ENCODE data around the gene IPPK.

IPPK gene, protein sequence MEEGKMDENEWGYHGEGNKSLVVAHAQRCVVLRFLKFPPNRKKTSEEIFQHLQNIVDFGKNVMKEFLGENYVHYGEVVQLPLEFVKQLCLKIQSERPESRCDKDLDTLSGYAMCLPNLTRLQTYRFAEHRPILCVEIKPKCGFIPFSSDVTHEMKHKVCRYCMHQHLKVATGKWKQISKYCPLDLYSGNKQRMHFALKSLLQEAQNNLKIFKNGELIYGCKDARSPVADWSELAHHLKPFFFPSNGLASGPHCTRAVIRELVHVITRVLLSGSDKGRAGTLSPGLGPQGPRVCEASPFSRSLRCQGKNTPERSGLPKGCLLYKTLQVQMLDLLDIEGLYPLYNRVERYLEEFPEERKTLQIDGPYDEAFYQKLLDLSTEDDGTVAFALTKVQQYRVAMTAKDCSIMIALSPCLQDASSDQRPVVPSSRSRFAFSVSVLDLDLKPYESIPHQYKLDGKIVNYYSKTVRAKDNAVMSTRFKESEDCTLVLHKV

DNA sequence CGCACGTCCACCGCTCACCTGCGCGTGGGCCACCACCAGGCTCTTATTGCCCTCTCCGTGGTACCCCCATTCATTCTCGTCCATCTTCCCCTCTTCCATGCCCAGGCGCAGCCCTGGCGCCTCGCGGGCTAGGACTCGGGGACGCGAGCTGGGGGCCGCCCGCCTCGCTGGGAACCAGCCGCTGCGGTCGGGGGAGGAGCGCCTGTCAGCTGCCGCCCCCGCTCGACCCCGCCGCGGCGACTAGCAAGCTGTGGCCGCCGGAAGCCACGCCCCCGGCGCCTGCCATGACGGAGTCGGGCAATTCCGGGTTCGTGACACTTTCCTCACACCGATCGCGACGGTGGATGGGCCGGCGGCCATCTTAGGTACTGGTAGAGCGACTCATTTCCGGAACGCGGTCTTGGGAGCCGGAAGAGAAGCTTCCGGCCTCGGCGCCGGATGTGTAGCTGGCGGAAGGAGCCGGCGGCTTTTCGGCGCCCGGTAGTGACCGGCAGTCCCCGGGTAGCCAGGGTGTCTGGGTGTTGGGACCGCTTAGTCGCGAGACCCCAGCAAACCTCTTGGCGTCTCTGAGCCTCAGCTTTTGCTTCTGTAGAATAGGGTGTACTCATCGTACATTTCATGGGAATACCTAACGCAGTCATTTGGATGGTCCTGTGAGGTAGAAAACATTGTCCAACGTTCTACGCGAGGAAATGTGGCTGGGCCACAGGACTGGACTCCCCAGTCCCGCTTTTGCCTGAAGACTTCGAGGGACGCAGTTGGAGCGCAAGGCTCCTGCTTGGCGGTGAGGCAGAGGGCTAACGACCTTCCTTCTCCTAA, at the start of gene IPPK:
IPPK (minus strand) TSS at position 242 of the 819 bp plus-strand sequence; CDS start at position 99, 143 bp downstream.
- DNase-seq = peak; percentile 98

DNA sequence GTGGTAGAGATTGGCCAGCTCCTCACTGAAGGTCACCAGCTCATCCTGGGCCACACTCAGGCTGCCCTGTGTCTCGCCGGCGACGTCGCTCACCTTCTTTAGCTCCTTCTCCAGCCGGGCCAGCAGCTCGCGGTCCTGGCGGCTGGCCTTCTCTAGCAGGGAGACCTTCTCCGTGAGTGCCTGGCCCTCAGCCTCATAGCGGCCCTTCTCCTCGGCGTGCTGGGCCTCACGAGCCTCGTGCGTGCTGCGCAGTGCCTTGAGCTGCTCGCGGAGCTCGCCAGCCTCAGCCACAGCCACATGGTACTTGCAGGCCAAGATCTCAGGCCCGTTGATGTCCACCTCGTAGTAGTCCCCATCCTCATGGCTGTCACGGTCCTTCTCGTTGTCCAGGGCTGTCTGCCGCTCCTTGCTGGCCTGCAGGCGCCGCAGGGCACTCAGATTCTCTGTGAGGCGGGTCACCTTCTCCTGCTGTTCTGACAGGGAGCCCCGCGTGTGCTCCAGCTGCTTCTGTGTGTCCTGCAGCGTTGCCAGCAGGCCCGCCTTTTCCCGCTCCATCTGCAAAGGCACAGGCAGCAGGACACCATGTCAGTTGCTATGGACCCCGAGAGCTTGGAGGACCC, 49.2 kb upstream of the IPPK start:
- no peak for DNase-seq

- peak; percentile 12 for DNase-seq
Observed at GRCh38 chr9:92718086-92719001, 48.4 kb upstream of the IPPK start.

- no peak for DNase-seq
Observed at GRCh38 chr9:92717201-92718085, 47.5 kb upstream of the IPPK start.

DNA sequence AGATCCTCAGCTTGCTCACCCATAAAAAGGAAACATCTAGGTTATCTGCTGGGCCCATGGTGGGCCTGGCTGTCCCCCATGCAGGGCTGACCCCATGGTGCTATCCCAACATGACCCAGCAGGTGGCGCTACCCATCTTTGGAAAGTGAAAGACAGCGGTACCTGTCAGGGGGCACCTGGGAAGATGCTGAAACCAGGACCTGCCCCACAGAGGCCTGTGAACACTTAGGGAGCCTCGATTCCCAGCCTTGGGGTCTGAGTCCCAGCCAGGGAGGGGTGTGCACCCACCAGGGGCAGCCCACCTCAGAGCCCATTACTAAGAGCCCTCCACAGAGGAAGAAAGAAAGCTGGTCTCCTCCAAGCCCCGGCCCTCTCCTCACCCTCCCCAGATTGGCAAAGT, 46.6 kb upstream of the IPPK start:
- peak; percentile 77 for DNase-seq

GRCh38 chr9:92715488-92716231, 45.7 kb upstream of the IPPK start:
- DNase-seq = no peak

GRCh38 chr9:92714787-92715487, 45.0 kb upstream of the IPPK start:
- DNase-seq = no peak

DNA sequence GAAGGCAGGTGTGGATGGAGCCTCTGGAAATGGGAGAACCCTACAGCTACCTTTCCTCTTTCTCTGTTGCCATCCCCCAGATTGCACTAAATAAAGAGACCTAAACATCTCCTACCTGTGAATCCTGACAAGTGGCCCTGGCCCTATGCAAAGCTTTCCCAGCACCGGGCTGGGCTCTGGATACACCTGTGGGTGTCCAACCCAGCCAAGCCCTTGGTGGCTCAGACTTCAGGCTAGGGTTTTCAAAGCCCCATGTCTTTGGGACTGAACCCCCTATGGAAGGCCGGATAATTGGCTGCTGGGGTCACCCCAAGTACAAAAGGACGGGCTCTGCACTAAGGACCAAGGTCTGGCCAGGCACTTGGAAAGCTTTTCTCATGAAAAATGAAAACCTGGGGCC, 44.1 kb upstream of the IPPK start:
- DNase-seq = no peak

DNA sequence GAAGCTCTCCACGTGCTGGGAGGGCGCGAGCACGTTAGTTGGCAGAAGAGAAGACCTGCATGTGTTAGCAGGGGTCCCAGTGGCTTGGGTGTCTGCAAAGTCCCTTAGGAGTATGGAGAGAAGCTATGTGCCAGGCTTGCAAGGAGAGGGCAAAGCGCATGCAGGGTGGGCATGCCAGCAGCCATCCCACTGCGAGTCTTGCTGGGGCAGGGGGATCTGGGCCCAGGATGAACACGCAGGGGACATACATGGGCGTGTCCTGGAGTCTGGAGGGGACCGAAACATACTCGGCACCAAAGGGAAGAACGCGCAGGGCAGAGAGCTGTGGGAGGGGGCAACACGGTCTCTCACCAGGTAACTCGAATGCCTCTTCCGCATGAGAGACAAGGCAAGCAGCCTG, 43.6 kb upstream of the IPPK start:
- DNase-seq = no peak

- DNase-seq = no peak
Observed at GRCh38 chr9:92712767-92713166, 42.8 kb upstream of the IPPK start.

DNA sequence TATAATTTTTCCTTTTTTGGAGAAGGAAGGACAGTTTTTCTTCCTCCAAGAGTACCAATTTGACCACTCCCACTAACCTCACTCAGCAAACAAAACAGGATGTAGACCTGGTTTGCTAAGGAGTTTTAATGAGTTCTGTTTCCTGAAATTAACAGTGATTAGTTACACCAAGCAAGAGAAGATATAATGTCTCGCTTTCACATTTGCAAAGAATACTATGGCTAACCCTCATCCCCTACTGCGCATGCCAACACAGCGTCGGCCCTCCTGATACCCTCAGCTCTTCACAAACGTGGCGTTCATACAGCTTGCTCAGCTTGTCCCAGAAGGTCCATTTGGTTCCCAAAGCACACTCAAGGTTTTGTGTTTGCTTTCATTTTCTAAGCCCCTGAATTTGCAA, 41.9 kb upstream of the IPPK start:
- no peak for DNase-seq

GRCh38 chr9:92711146-92711545, 41.2 kb upstream of the IPPK start:
- no peak for DNase-seq

GRCh38 chr9:92710368-92710767, 40.4 kb upstream of the IPPK start:
- DNase-seq = no peak

- DNase-seq = no peak
Observed at GRCh38 chr9:92709954-92710353, 40.0 kb upstream of the IPPK start.

GRCh38 chr9:92709240-92709639, 39.3 kb upstream of the IPPK start:
- DNase-seq = no peak

GRCh38 chr9:92707530-92707929, 37.6 kb upstream of the IPPK start:
- DNase-seq = no peak

GRCh38 chr9:92706218-92706940, 36.4 kb upstream of the IPPK start:
- DNase-seq = peak; percentile 47

DNA sequence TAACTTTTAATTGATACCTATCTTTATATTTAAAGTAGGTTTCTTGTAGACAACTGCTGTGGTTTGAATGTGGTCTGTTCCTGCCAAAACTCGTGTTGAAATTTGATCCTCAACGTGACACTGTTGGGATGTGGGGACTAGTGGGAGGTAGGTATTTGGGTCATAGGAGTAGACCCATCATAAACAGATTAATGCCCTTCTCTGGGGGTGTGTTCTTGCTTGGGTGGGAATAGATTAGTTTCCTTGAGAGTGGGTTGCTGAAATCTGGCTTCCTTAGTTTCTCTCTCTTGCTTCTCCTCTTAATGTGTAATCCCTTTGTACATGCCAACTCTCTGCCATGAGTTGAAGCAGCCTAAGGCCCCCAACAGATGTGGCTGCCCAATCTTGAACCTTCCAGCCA, 34.6 kb upstream of the IPPK start:
- DNase-seq = no peak

DNA sequence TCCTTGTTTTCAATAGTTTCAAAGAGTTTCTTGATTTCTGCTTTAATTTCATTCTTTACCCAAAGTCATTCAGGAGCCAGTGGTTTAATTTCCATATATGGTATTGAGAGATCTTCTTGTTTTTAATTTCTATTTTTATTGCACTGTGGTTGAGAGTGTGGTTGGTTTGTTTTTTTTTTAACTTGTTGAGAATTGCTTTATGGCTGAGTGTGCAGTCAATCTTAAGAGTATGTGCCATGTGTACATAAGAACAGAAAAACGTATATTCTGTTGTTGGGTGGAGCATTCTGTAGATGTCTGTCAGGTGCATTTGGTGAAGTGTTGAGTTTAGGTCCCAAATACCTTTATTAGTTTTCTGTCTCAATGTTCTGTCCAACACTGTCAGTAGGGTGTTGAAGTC, 26.7 kb upstream of the IPPK start:
- DNase-seq = no peak

Data from stimulated activated CD4-positive, alpha-beta T cell treated with anti-CD3 and anti-CD28 coated beads, Interleukin-1b, Interleukin-23, amount 100 ng/mL, for 48 hours (primary cell).